Bronchial epithelial cell (primary cell): ENCODE data around the gene NPEPPS. TPM values are rescaled to one million over a fixed set of nuclear protein-coding genes. Genes with fewer than 3 reads are reported as not detected.

ENCODE experiments used
- DNase-seq: peaks from one replicate; pipeline ENCODE4 v3.0.0-alpha.2; 2010; ENCODE audit warnings: low read depth
- FAIRE-seq: peaks from 2 replicates; lab custom pipeline; 2011; peaks lifted over from hg19 to GRCh38; lab: Jason Lieb, UNC
- H3K27me3 ChIP-seq: 2 replicates; pipeline ENCODE4 v1.5.1; 2011; ENCODE audit warnings: low read length; ENCODE audit not compliant: control insufficient read depth, insufficient read depth
- H3K36me3 ChIP-seq: 2 replicates; pipeline ENCODE4 v1.5.1; 2011; ENCODE audit warnings: low read length; ENCODE audit not compliant: control insufficient read depth, insufficient read depth
- H3K4me3 ChIP-seq: 2 replicates; pipeline ENCODE4 v1.5.1; 2011; ENCODE audit warnings: mild to moderate bottlenecking, low read depth, low read length, control low read depth
- total RNA-seq: library from RNA; depleted of rRNA; stranded (reverse); fragments of >200 nt; gene quantifications from 2 replicates; pipeline ENCODE4 v1.2.1, GENCODE V29; 2014
- TF ChIP-seq, protein P1 (sequence below): IDR thresholded peaks from 2 replicates; pipeline ENCODE4 v1.5.1; 2011; ENCODE audit warnings: mild to moderate bottlenecking, moderate library complexity, low read length, control low read depth, inconsistent platforms; ENCODE audit not compliant: insufficient read depth, severe bottlenecking

Gene NPEPPS
- total RNA-seq, 1 donor from 2014 or later: 84.2 TPM

DNA sequence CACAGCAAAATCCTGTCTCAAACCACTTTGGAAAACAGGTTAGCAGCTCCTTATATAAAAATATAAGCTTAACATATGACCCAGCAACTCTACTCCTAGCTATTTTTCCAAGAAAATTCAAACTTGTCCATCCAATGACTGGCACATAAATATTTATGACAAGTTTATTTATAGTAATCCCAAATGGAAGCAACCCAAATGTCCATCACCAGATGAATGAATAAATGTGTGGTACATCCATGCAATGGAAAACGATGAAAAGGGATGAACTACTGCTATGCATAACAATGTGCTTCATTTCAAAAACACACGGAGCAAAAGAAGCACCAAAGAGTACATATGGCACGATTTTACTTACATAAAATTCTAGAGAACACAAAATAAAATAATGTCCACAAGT, 109.2 kb downstream of the NPEPPS start:
- H3K4me3 ChIP-seq: no peak overlapping the region
- H3K27me3 ChIP-seq: no peaks in the 10 kb centered on the region
- TF ChIP-seq, protein P1, sequence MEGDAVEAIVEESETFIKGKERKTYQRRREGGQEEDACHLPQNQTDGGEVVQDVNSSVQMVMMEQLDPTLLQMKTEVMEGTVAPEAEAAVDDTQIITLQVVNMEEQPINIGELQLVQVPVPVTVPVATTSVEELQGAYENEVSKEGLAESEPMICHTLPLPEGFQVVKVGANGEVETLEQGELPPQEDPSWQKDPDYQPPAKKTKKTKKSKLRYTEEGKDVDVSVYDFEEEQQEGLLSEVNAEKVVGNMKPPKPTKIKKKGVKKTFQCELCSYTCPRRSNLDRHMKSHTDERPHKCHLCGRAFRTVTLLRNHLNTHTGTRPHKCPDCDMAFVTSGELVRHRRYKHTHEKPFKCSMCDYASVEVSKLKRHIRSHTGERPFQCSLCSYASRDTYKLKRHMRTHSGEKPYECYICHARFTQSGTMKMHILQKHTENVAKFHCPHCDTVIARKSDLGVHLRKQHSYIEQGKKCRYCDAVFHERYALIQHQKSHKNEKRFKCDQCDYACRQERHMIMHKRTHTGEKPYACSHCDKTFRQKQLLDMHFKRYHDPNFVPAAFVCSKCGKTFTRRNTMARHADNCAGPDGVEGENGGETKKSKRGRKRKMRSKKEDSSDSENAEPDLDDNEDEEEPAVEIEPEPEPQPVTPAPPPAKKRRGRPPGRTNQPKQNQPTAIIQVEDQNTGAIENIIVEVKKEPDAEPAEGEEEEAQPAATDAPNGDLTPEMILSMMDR: no peak
- no peaks in the 10 kb centered on the region for H3K36me3 ChIP-seq
- FAIRE-seq (no peak), DNase-seq (no peak)

DNA sequence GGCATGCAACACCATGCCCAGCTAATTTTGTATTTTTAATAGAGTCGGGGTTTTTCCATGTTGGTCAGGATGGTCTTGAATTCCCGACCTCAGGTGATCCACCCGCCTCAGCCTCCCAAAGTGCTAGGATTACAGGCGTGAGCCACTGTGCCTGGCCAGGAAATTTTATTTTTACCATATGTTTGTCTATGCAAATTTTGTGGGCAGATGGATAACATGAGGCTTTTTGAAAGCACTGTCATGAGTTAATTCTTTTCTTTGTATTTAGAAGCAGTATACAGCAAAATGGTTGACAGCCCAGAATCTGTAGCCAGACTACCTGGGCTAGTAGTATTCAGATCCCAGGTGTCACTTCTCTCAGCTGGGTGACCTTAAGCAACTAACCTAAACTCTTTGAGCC, 110.3 kb downstream of the NPEPPS start:
- DNase-seq (no peak), FAIRE-seq (no peak)
- no peak overlapping the region for H3K4me3 ChIP-seq
- no peaks in the 10 kb centered on the region for H3K27me3 ChIP-seq
- H3K36me3 ChIP-seq: no peaks in the 10 kb centered on the region
- TF ChIP-seq, protein P1: no peak

DNA sequence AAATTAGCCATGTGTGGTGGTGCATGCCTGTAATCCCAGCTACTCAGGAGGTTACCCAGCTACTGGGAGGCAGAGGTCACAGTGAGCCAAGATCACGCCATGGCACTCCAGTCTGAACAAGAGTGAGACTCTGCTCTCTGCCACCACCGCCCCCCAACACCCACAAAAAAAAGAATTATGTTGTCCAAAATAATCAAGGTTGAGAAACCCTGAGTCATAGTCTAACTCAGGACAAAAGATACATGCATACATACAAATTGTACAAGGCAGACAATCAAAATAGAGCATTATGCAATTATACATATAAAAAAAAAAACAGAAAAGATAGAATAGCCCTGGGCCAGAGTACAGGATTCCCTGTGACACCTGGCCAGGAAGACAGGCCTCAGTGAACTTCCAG, 112.2 kb downstream of the NPEPPS start:
- DNase-seq (peak; percentile 38), FAIRE-seq (no peak)
- Histone ChIP-seq H3K36me3 (no peaks in the 10 kb centered on the region), H3K4me3 (no peak overlapping the region), H3K27me3 (no peaks in the 10 kb centered on the region)
- TF ChIP-seq, protein P1: no peak

DNA sequence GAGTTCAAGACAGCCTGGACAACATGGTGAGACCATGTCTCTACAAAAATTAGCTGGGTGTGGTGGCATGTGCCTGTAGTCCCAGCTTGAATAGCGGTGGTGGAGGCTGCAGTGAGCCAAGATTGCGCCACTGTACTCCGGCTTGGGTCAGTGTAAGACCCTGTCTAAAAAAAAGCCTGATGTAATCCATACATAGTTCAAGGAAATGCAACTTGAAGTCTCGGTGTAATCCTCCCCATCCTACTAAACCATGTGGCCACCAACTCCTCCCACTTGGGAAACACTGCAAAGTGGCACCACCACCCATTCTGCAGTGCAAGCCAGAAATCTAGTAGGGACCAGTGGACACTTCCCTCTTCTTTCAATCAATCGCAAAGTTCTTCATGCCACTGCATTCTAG, 113.4 kb downstream of the NPEPPS start:
- no peaks in the 10 kb centered on the region for H3K27me3 ChIP-seq
- H3K4me3 ChIP-seq: no peak overlapping the region
- FAIRE-seq: no peak
- no peaks in the 10 kb centered on the region for H3K36me3 ChIP-seq
- TF ChIP-seq, protein P1: no peak
- DNase-seq: no peak

- Histone ChIP-seq H3K36me3 (peaks cover 6% of the 10 kb centered on the region), H3K4me3 (peak within 1 kb of the TSS; percentile 73), H3K27me3 (no peaks in the 10 kb centered on the region)
- FAIRE-seq (no peak), DNase-seq (peak; percentile 98)
- TF ChIP-seq, protein P1: no peak
Observed at GRCh38 chr17:47649153-47649971, 118.5 kb downstream of the NPEPPS start, which contains the start of gene KPNB1. Gene KPNB1 (plus strand): TSS chr17:47649919. CDS start chr17:47650245, 326 bp downstream.
